ENCODE results near the gene MMRN1.

MMRN1 gene

GRCh38 chr4:89909889-89910288, 15.2 kb downstream of the MMRN1 start:
- no peaks in the 10 kb centered on the region for H3K27me3 ChIP-seq (replicated peaks; ENCODE audit: insufficient read depth, low read length)
- no peaks in the 10 kb centered on the region for H3K9me2 ChIP-seq (replicated peaks; ENCODE audit: insufficient read depth, low read length)
- H3K9ac ChIP-seq (ENCODE audit: low read length), result no peak overlapping the region
- TF ChIP-seq, protein P1, sequence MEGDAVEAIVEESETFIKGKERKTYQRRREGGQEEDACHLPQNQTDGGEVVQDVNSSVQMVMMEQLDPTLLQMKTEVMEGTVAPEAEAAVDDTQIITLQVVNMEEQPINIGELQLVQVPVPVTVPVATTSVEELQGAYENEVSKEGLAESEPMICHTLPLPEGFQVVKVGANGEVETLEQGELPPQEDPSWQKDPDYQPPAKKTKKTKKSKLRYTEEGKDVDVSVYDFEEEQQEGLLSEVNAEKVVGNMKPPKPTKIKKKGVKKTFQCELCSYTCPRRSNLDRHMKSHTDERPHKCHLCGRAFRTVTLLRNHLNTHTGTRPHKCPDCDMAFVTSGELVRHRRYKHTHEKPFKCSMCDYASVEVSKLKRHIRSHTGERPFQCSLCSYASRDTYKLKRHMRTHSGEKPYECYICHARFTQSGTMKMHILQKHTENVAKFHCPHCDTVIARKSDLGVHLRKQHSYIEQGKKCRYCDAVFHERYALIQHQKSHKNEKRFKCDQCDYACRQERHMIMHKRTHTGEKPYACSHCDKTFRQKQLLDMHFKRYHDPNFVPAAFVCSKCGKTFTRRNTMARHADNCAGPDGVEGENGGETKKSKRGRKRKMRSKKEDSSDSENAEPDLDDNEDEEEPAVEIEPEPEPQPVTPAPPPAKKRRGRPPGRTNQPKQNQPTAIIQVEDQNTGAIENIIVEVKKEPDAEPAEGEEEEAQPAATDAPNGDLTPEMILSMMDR (IDR thresholded peaks at IDR 0.05; ENCODE audit: low read length), result no peak
- no peak for TF ChIP-seq EZH2 (optimal IDR thresholded peaks at IDR 0.05; ENCODE audit: low read depth, low read length)
- TF ChIP-seq EZH2phosphoT487 (IDR thresholded peaks at IDR 0.05; ENCODE audit: low read length), result no peak
- H4K20me1 ChIP-seq (ENCODE audit: insufficient read depth, low read length), result no peaks in the 10 kb centered on the region
- no peaks in the 10 kb centered on the region for H3K36me3 ChIP-seq (replicated peaks; ENCODE audit: insufficient read depth, low read length)
- no peaks in the 10 kb centered on the region for H3K9me3 ChIP-seq (replicated peaks; ENCODE audit: insufficient read depth, low read length)
- no peaks in the 10 kb centered on the region for H3K79me2 ChIP-seq (ENCODE audit: low read length)
- H3K4me3 ChIP-seq (ENCODE audit: low read length), result no peak overlapping the region
- no peak overlapping the region for H2AFZ ChIP-seq (ENCODE audit: low read length)
- H3K4me2 ChIP-seq (ENCODE audit: low read depth, low read length), result no peak overlapping the region
- no peaks in the 10 kb centered on the region for H3F3A ChIP-seq (ENCODE audit: insufficient read depth, low read length)
- H3K27ac ChIP-seq (ENCODE audit: low read length), result no peak overlapping the region
- no peak for DNase-seq
- H3K4me1 ChIP-seq (ENCODE audit: low read length), result no peaks in the 10 kb centered on the region

GRCh38 chr4:89913623-89914022, 19.0 kb downstream of the MMRN1 start:
- Histone ChIP-seq H3K4me3 (ENCODE audit: low read length) (no peak overlapping the region), H3K9me3 (replicated peaks; ENCODE audit: insufficient read depth, low read length) (no peaks in the 10 kb centered on the region), H2AFZ (ENCODE audit: low read length) (no peak overlapping the region), H3K27ac (ENCODE audit: low read length) (no peak overlapping the region), H3K4me1 (ENCODE audit: low read length) (no peaks in the 10 kb centered on the region), H3K9ac (ENCODE audit: low read length) (no peak overlapping the region), H3K36me3 (replicated peaks; ENCODE audit: insufficient read depth, low read length) (no peaks in the 10 kb centered on the region), H3K27me3 (replicated peaks; ENCODE audit: insufficient read depth, low read length) (no peaks in the 10 kb centered on the region), H3K9me2 (replicated peaks; ENCODE audit: insufficient read depth, low read length) (no peaks in the 10 kb centered on the region), H4K20me1 (ENCODE audit: insufficient read depth, low read length) (no peaks in the 10 kb centered on the region), H3K4me2 (ENCODE audit: low read depth, low read length) (no peak overlapping the region), H3F3A (ENCODE audit: insufficient read depth, low read length) (no peaks in the 10 kb centered on the region), H3K79me2 (ENCODE audit: low read length) (no peaks in the 10 kb centered on the region)
- no peak for TF ChIP-seq EZH2phosphoT487 (IDR thresholded peaks at IDR 0.05; ENCODE audit: low read length)
- TF ChIP-seq EZH2 (optimal IDR thresholded peaks at IDR 0.05; ENCODE audit: low read depth, low read length), result no peak
- TF ChIP-seq, protein P1 (IDR thresholded peaks at IDR 0.05; ENCODE audit: low read length), result no peak
- no peak for DNase-seq

DNA sequence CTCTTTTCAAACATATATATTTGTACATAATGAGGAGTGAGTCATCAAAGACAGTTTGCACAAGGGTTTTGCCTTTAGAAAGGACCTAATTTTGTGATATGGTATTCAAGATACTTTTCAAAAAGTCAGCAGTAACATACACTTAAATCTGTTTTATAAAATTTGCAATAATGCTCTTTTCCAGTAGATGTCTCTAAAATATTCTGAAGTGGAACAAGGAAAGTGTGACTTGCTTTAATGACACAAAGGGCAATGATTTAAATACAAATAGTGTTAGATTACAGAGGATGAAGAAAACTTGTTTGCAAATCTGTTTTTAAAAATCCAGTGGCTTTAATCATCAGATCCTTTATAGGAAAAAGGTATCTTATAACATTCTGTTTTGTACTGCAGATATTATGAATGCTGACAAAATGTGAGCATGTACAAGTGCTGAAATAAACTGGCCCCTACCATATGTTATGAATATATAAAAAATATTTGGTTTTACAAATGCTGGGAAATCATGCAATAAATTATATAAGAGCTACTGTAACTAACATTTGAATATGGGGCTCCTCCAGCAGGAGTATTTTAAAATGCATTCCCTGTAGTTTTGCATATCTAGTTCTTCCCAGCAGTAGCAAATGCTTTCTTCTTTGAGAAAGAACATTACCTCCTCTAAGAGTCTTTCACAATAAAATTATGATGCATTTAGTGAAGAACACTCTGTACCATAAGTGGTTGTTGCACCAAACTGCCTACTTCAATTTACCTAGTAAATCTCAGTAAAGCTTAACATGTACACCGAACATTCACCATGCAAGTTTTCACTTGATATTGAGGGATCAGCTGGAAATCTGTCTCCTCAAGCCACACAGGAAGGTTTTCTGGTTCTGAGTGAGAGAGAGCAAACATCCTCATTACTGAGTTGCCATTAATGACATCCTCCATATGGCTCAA, 20.2 kb downstream of the MMRN1 start:
- no peak overlapping the region for H2AFZ ChIP-seq (ENCODE audit: low read length)

More for the DNA sequence above, 20.2 kb downstream of the MMRN1 start:
- no peak overlapping the region for H3K27ac ChIP-seq (ENCODE audit: low read length)
- H3K4me2 ChIP-seq (ENCODE audit: low read depth, low read length), result no peak overlapping the region
- H3K27me3 ChIP-seq (replicated peaks; ENCODE audit: insufficient read depth, low read length), result no peaks in the 10 kb centered on the region
- no peaks in the 10 kb centered on the region for H3K9me3 ChIP-seq (replicated peaks; ENCODE audit: insufficient read depth, low read length)
- H4K20me1 ChIP-seq (ENCODE audit: insufficient read depth, low read length), result no peaks in the 10 kb centered on the region
- no peak overlapping the region for H3K4me3 ChIP-seq (ENCODE audit: low read length)
- no peaks in the 10 kb centered on the region for H3K9me2 ChIP-seq (replicated peaks; ENCODE audit: insufficient read depth, low read length)
- DNase-seq, result no peak
- no peaks in the 10 kb centered on the region for H3K36me3 ChIP-seq (replicated peaks; ENCODE audit: insufficient read depth, low read length)
- no peaks in the 10 kb centered on the region for H3F3A ChIP-seq (ENCODE audit: insufficient read depth, low read length)
- H3K79me2 ChIP-seq (ENCODE audit: low read length), result no peaks in the 10 kb centered on the region
- TF ChIP-seq EZH2 (optimal IDR thresholded peaks at IDR 0.05; ENCODE audit: low read depth, low read length) (no peak), EZH2phosphoT487 (IDR thresholded peaks at IDR 0.05; ENCODE audit: low read length) (no peak)
- TF ChIP-seq, protein P1 (IDR thresholded peaks at IDR 0.05; ENCODE audit: low read length), result peak; percentile 24; the same call in 1 of the 2 replicates
- H3K4me1 ChIP-seq (ENCODE audit: low read length), result no peaks in the 10 kb centered on the region
- no peak overlapping the region for H3K9ac ChIP-seq (ENCODE audit: low read length)

Data from MM.1S (cell line).